CD14-positive monocyte (primary cell): Measurements from ENCODE around the gene TRABD2B. TPM values are rescaled to one million over a fixed set of nuclear protein-coding genes. Genes with fewer than 3 reads are reported as not detected.

ENCODE experiments used
- DNase-seq, 3 donors: peaks; one replicate each; pipeline ENCODE4 v3.0.0-alpha.2; 2011 to 2022
- H2AFZ ChIP-seq: 2 replicates; pipeline ENCODE4 v1.6.0; 2012; ENCODE audit warnings: mild to moderate bottlenecking, low read depth, low read length, inconsistent platforms; ENCODE audit not compliant: insufficient read depth, poor library complexity, severe bottlenecking
- H3K27ac ChIP-seq, 2 donors: 1 replicate in 1 of 2; 2 replicates in 1 of 2; pipeline ENCODE4 v1.5.1; 2012 to 2013; ENCODE audit warnings: low read length in 2 of 2, control low read depth in 1 of 2, inconsistent platforms in 1 of 2, low read depth in 1 of 2, mild to moderate bottlenecking in 1 of 2
- H3K27me3 ChIP-seq, 2 donors: one replicate each; pipeline versions ENCODE4 v1.6.0 to v1.6.1; 2011 to 2013; ENCODE audit warnings: low read length in 2 of 2; ENCODE audit not compliant: control insufficient read depth in 2 of 2, insufficient read depth in 2 of 2
- H3K36me3 ChIP-seq, 2 donors: replicated peaks in 1 of 2; 1 replicate in 1 of 2; 2 replicates in 1 of 2; pipeline versions ENCODE4 v1.5.1 to v1.6.1; 2012 to 2013; ENCODE audit warnings: low read length in 2 of 2, control low read depth in 1 of 2, inconsistent platforms in 1 of 2, mild to moderate bottlenecking in 1 of 2; ENCODE audit not compliant: insufficient read depth in 2 of 2, control insufficient read depth in 1 of 2
- H3K4me1 ChIP-seq, 2 donors: 1 replicate in 1 of 2; 2 replicates in 1 of 2; pipeline versions ENCODE4 v1.5.1 to v1.6.1; 2012 to 2013; ENCODE audit warnings: low read length in 2 of 2, control low read depth in 1 of 2, inconsistent platforms in 1 of 2, mild to moderate bottlenecking in 1 of 2, moderate library complexity in 1 of 2; ENCODE audit not compliant: insufficient read depth in 2 of 2, control insufficient read depth in 1 of 2
- H3K4me2 ChIP-seq: replicated peaks from 2 replicates; pipeline ENCODE3; 2012; ENCODE audit warnings: low read length, moderate library complexity, mild to moderate bottlenecking; ENCODE audit not compliant: poor library complexity, severe bottlenecking; ENCODE audit errors: extremely low read depth
- H3K4me3 ChIP-seq, 3 experiments: fragments of 200-600 bp in 1 of 3; sonication (generic) in 1 of 3; replicated peaks in 1 of 3; 1 replicate in 2 of 3; 2 replicates in 1 of 3; pipeline ENCODE4 v1.5.1; 2011 to 2013; ENCODE audit warnings: low read length in 3 of 3, mild to moderate bottlenecking in 3 of 3, control low read depth in 2 of 3, low read depth in 2 of 3, inconsistent platforms in 1 of 3, moderate library complexity in 1 of 3
- H3K79me2 ChIP-seq: 2 replicates; pipeline ENCODE4 v1.6.0; 2012; ENCODE audit warnings: mild to moderate bottlenecking, control low read depth, inconsistent platforms, low read length, moderate library complexity; ENCODE audit not compliant: insufficient read depth
- H3K9ac ChIP-seq: 2 replicates; pipeline ENCODE4 v1.6.0; 2017; ENCODE audit warnings: low read length, mild to moderate bottlenecking; ENCODE audit not compliant: insufficient read depth, poor library complexity, severe bottlenecking
- H3K9me3 ChIP-seq, 2 donors: replicated peaks in 1 of 2; 1 replicate in 1 of 2; 2 replicates in 1 of 2; pipeline versions ENCODE4 v1.5.1 to v1.6.1; 2012 to 2013; ENCODE audit warnings: low read length in 2 of 2, control low read depth in 1 of 2; ENCODE audit not compliant: control insufficient read depth in 1 of 2, insufficient read depth in 1 of 2
- H4K20me1 ChIP-seq: 2 replicates; pipeline ENCODE4 v1.6.0; 2012; ENCODE audit warnings: mild to moderate bottlenecking, low read length, control low read depth, moderate library complexity; ENCODE audit not compliant: insufficient read depth
- H3K27ac Mint-ChIP-seq, 7 donors: one replicate each; pipeline ENCODE4 v1.8.0; 2020; ENCODE audit warnings: mild to moderate bottlenecking in 7 of 7, mixed read lengths in 7 of 7, moderate library complexity in 6 of 7, inconsistent platforms in 2 of 7
- H3K27me3 Mint-ChIP-seq, 3 donors: one replicate each; pipeline ENCODE4 v1.8.0; 2021 to 2022; ENCODE audit warnings: low read depth in 3 of 3, mild to moderate bottlenecking in 3 of 3, mixed read lengths in 3 of 3, moderate library complexity in 3 of 3, inconsistent platforms in 1 of 3
- H3K36me3 Mint-ChIP-seq, 2 donors: one replicate each; pipeline ENCODE4 v1.8.0; 2020; ENCODE audit warnings: mixed read lengths in 2 of 2, inconsistent platforms in 1 of 2, mild to moderate bottlenecking in 1 of 2
- H3K4me1 Mint-ChIP-seq: one replicate; pipeline ENCODE4 v1.8.0; 2020; ENCODE audit warnings: mild to moderate bottlenecking, mixed read lengths
- H3K4me3 Mint-ChIP-seq, 2 donors: one replicate each; pipeline ENCODE4 v1.8.0; 2020; ENCODE audit warnings: mild to moderate bottlenecking in 2 of 2, mixed read lengths in 2 of 2, moderate library complexity in 1 of 2
- H3K9me3 Mint-ChIP-seq, 7 donors: one replicate each; pipeline ENCODE4 v1.8.0; 2020 to 2022; ENCODE audit warnings: mixed read lengths in 7 of 7, mild to moderate bottlenecking in 6 of 7, moderate library complexity in 6 of 7, inconsistent platforms in 2 of 7
- WGBS: methylation state at CpG from one replicate; pipeline ENCODE4 v1.1.5; 2013; ENCODE audit warnings: missing lambda C conversion rate; ENCODE audit not compliant: insufficient coverage; 5-methylcytosine and 5-hydroxymethylcytosine counted together
- intact Hi-C, 2 donors: fragments of 100-400 bp; cut with micrococcal nuclease; formaldehyde crosslinking; loops; one replicate each; pipeline versions ENCODE4 v1.15.0 to v1.15.1; 2023
- polyA plus RNA-seq, 3 donors: library from polyadenylated mRNA; depleted of rRNA in 1 of 3; unstranded in 2 of 3; stranded (reverse) in 1 of 3; fragments of 300-500 nt in 2 of 3; fragments of >200 nt in 1 of 3; fragmentation: Illumina TruSeq in 2 of 3; gene quantifications; 1 replicate in 2 of 3; 2 replicates in 1 of 3; pipeline ENCODE4 v1.2.3, GENCODE V29; 2012 to 2021
- TF ChIP-seq, protein P1 (sequence below): fragments of 200-600 bp; IDR thresholded peaks from one replicate; pipeline ENCODE4 v1.8.0; 2022; ENCODE audit warnings: antibody characterized with exemption, mild to moderate bottlenecking

TRABD2B gene
- polyA plus RNA-seq, 3 donors, result not detected

DNA sequence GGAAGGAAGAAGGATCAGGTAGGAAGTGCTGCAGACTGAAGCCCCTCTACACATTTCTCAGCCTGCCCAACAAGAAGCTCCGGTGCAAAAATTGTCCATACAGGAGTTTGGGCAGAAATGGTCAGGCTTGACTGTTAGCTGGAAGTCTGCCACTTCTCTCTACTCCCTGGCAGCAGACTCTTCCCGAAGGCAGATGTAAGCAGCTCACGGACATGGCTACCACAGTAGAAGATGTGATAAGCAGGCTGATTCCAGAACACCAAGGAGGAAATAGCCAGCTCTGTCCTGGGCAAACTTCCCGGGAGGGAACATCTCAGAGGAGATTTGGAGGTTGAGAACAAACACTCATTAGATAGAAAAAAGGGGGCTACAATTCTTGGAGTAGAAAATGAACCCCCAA lies 52.6 kb downstream of the TRABD2B start:
- Histone ChIP-seq H3K4me3 (no peak overlapping the region), H3K27ac (no peak overlapping the region), H3K36me3 (no peaks in the 10 kb centered on the region), H3K79me2 (no peaks in the 10 kb centered on the region), H3K9ac (no peak overlapping the region), H3K4me1 (no peaks in the 10 kb centered on the region), H2AFZ (no peak overlapping the region), H4K20me1 (no peaks in the 10 kb centered on the region), H3K4me2 (no peak overlapping the region), H3K9me3 (no peaks in the 10 kb centered on the region), H3K27me3 (no peaks in the 10 kb centered on the region)
- TF ChIP-seq, protein P1, sequence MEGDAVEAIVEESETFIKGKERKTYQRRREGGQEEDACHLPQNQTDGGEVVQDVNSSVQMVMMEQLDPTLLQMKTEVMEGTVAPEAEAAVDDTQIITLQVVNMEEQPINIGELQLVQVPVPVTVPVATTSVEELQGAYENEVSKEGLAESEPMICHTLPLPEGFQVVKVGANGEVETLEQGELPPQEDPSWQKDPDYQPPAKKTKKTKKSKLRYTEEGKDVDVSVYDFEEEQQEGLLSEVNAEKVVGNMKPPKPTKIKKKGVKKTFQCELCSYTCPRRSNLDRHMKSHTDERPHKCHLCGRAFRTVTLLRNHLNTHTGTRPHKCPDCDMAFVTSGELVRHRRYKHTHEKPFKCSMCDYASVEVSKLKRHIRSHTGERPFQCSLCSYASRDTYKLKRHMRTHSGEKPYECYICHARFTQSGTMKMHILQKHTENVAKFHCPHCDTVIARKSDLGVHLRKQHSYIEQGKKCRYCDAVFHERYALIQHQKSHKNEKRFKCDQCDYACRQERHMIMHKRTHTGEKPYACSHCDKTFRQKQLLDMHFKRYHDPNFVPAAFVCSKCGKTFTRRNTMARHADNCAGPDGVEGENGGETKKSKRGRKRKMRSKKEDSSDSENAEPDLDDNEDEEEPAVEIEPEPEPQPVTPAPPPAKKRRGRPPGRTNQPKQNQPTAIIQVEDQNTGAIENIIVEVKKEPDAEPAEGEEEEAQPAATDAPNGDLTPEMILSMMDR, result no peak
- 100% methylated on average over 3 of the region's 4 CpGs for WGBS
- H3K27ac Mint-ChIP-seq, result no peak overlapping the region
- no peaks in the 10 kb centered on the region for H3K9me3 Mint-ChIP-seq
- H3K4me3 Mint-ChIP-seq, result no peak overlapping the region
- no peaks in the 10 kb centered on the region for H3K36me3 Mint-ChIP-seq
- DNase-seq, result no peak
- intact Hi-C loops, result no loop called here
- H3K27me3 Mint-ChIP-seq, result peaks cover 0 to 18% (median 4%) of the 10 kb centered on the region in 3 donors
- no peaks in the 10 kb centered on the region for H3K4me1 Mint-ChIP-seq

DNA sequence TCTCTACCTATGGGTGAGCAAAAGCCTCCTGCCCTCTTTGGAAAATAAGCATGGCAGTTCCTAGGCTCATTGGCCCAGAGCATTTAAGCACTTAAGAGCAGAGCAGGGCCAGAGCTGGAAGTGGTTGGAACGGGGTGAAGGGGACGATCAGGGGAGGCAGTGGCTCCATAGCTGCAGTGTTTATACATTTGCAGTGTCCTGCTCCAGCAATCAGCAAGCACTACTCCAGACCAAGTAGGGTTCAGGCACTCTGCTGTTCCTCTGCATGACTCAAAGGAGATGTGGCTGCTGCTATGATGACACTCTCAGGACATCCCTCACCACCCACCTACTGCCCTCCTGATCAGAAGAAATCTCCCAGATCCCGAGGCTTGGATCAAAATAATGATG lies 55.0 kb downstream of the TRABD2B start:
- DNase-seq, result no peak
- Histone ChIP-seq H3K4me1 (no peaks in the 10 kb centered on the region), H2AFZ (no peak overlapping the region), H3K9me3 (no peaks in the 10 kb centered on the region), H4K20me1 (no peaks in the 10 kb centered on the region), H3K9ac (no peak overlapping the region), H3K4me2 (no peak overlapping the region), H3K27ac (no peak overlapping the region), H3K4me3 (no peak overlapping the region), H3K79me2 (no peaks in the 10 kb centered on the region), H3K27me3 (no peaks in the 10 kb centered on the region), H3K36me3 (no peaks in the 10 kb centered on the region)
- Mint-ChIP-seq H3K36me3 (no peaks in the 10 kb centered on the region), H3K27me3 (peaks cover 4 to 20% (median 4%) of the 10 kb centered on the region in 3 donors), H3K27ac (no peak overlapping the region), H3K9me3 (no peaks in the 10 kb centered on the region), H3K4me3 (no peak overlapping the region), H3K4me1 (no peaks in the 10 kb centered on the region)
- TF ChIP-seq, protein P1, result no peak
- intact Hi-C loops, result no loop called here
- 100% methylated on average over 1 of the region's 3 CpGs for WGBS
